ENCODE results near the gene XPNPEP1. TPM values are rescaled to one million over a fixed set of nuclear protein-coding genes. Genes with fewer than 3 reads are reported as not detected.

The XPNPEP1 gene
- total RNA-seq, 1 donor = 86.4 TPM

GRCh38 chr10:109845308-109845707 is 78.0 kb downstream of the XPNPEP1 start:
- no peak for TF ChIP-seq CTCF (IDR thresholded peaks at IDR 0.05; ENCODE audit: insufficient read depth, low read depth, low read length)
- no peak overlapping the region for H3K4me3 ChIP-seq (ENCODE audit: low read depth, low read length)
- DNase-seq (ENCODE audit: low read depth) = no peak

DNA sequence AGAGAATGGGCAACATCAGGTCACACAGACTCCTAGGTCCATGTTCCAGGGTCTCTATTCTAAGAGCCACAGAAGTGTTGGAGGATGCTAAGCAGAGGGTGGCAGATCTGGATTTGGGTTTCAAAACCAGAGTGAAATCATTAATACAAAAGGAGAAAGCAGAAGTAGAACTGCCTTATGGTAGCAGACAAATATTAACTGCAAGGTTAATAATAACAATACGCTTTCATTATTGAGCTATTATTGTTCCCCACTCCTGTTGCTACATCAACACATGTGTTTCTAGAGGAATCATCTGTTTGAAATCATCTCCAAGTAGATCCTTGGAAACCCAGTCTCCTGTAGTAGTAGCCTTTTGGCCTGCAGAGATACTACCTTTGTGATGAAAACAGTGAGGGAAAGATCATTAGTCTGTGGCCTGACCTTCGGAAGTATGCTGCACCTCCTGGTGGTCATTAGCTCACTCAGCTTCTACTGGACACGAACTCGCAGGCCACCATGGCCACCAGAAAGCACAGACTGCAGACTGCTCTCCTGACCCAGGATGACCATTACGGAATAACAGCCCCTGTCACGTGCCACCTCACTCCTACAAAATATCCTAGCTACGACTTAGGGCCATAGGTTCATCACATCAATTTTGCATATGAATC is 84.6 kb downstream of the XPNPEP1 start:
- DNase-seq (ENCODE audit: low read depth) = no peak
- no peak for TF ChIP-seq CTCF (IDR thresholded peaks at IDR 0.05; ENCODE audit: insufficient read depth, low read depth, low read length)
- no peak overlapping the region for H3K4me3 ChIP-seq (ENCODE audit: low read depth, low read length)

DNA sequence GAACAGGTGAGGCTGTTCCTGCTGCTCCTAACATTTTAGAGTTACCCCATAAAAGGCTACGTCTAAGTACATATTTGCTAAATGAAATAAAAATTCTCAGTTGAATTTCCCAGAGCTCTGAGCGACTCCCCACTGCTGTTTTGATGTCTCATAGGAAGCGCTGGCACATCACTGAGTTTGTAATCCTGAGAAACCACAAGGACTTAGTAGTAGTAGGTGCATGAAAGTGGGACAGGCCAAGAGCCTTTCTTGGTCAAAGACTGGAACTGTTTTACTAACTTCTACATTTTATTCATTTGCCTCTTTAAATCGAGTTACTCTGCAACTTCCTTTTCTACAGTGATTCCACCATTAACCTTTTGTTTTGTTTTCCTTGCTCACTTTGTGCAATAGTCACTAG is 85.9 kb downstream of the XPNPEP1 start:
- DNase-seq (ENCODE audit: low read depth) = no peak
- TF ChIP-seq CTCF (IDR thresholded peaks at IDR 0.05; ENCODE audit: insufficient read depth, low read depth, low read length) = no peak
- no peak overlapping the region for H3K4me3 ChIP-seq (ENCODE audit: low read depth, low read length)

- TF ChIP-seq CTCF (IDR thresholded peaks at IDR 0.05; ENCODE audit: insufficient read depth, low read depth, low read length) = no peak
- no peak overlapping the region for H3K4me3 ChIP-seq (ENCODE audit: low read depth, low read length)
- peak; percentile 31 for DNase-seq (ENCODE audit: low read depth)
Observed at GRCh38 chr10:109835257-109835656, 88.1 kb downstream of the XPNPEP1 start.

DNA sequence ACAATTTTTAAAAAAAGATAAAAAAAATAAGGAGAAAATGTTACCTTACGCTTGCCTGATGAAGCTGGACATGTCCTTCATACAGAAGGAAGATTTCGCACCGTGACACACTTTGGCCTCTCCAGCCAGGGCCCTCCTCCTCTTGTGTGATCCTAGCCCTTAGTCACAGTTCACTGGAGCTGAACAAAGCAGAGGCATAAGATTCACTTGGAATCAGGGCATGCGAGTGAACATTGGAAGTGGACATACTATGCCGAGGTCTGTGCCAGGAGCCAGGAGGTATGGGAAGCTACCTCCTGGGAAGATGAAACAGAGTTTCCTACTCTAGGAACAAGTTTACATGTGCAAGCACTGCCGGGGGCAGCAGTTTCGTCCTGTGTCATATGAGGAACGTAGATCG is 91.5 kb downstream of the XPNPEP1 start:
- no peak overlapping the region for H3K4me3 ChIP-seq (ENCODE audit: low read depth, low read length)
- TF ChIP-seq CTCF (IDR thresholded peaks at IDR 0.05; ENCODE audit: insufficient read depth, low read depth, low read length) = no peak
- no peak for DNase-seq (ENCODE audit: low read depth)

DNA sequence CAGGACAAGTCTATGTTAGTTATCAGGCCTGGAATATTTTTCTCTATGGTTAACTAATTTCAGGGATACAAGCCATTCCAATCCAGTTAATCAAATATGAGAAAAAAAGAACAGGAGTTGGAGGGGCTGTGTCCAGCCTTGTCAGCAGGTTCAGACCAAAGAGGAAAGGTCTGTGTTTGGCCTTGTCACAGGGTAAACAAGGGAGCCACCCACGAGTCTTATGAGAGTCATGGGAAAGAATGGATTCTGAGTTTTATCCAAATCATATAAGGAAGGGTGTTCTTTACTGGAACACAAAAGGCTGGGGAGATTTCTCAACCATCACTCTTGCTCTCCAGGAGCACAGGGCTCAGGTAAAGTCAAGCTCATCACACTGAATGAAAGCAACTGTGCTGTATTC is 99.1 kb downstream of the XPNPEP1 start:
- no peak for TF ChIP-seq CTCF (IDR thresholded peaks at IDR 0.05; ENCODE audit: insufficient read depth, low read depth, low read length)
- DNase-seq (ENCODE audit: low read depth) = no peak
- no peak overlapping the region for H3K4me3 ChIP-seq (ENCODE audit: low read depth, low read length)

GRCh38 chr10:109823196-109823595 is 100.1 kb downstream of the XPNPEP1 start:
- no peak for DNase-seq (ENCODE audit: low read depth)
- H3K4me3 ChIP-seq (ENCODE audit: low read depth, low read length) = no peak overlapping the region
- no peak for TF ChIP-seq CTCF (IDR thresholded peaks at IDR 0.05; ENCODE audit: insufficient read depth, low read depth, low read length)

Measured in fibroblast of villous mesenchyme (primary cell).